Activated CD8-positive, alpha-beta memory T cell treated with anti-CD3 and anti-CD28 coated beads, Interleukin-2, amount 10 ng/mL, durations not matched to agents 7 days and 5 days (primary cell): ENCODE measurements around the gene SSX4. TPM values are rescaled to one million over a fixed set of nuclear protein-coding genes. Genes with fewer than 3 reads are reported as not detected.
"Not testable (repeated sequence)": the region's sequence is repeated elsewhere in the genome, so short reads cannot be mapped to it uniquely, and the experiment has no call there.

Source experiments
- ATAC-seq: fragments of 150-1000 bp; cut with Tn5 transposase; one replicate; pipeline ENCODE4 v1.10.0; 2021; ENCODE audit warnings: moderate library complexity
- CTCF ChIA-PET: fragments of 350-600 bp; sonication (Branson Sonifier 250); formaldehyde crosslinking; loops from one replicate; lab custom pipeline; 2021; ENCODE audit warnings: antibody characterized with exemption; lab: Charles Lee
- DNase-seq: peaks from one replicate; pipeline ENCODE4 v3.0.0-alpha.2; 2020
- H3K27ac Mint-ChIP-seq: one replicate; pipeline ENCODE4 v1.8.0; 2021; ENCODE audit warnings: mild to moderate bottlenecking, mixed read lengths
- H3K27me3 Mint-ChIP-seq: one replicate; pipeline ENCODE4 v1.8.0; 2021; ENCODE audit warnings: mixed read lengths
- H3K36me3 Mint-ChIP-seq: one replicate; pipeline ENCODE4 v1.8.0; 2021; ENCODE audit warnings: mild to moderate bottlenecking, mixed read lengths
- H3K4me1 Mint-ChIP-seq: one replicate; pipeline ENCODE4 v1.8.0; 2021; ENCODE audit warnings: mixed read lengths
- H3K4me3 Mint-ChIP-seq: one replicate; pipeline ENCODE4 v1.8.0; 2021; ENCODE audit warnings: mild to moderate bottlenecking, moderate library complexity, mixed read lengths
- H3K9me3 Mint-ChIP-seq: one replicate; pipeline ENCODE4 v1.8.0; 2022; ENCODE audit warnings: low read depth, mixed read lengths
- total RNA-seq, 2 experiments: library from RNA; stranded (reverse); gene quantifications; one replicate each; pipeline ENCODE4 v1.2.3, GENCODE V29; 2021

Gene SSX4
- total RNA-seq, 2 experiments from 2014 or later, result not detected

GRCh38 chrX:48433713-48434112 lies 50.4 kb downstream of the SSX4 start:
- H3K27me3 Mint-ChIP-seq, H3K4me3 Mint-ChIP-seq, H3K9me3 Mint-ChIP-seq, CTCF ChIA-PET, H3K4me1 Mint-ChIP-seq, ATAC-seq, H3K36me3 Mint-ChIP-seq, H3K27ac Mint-ChIP-seq: not testable (repeated sequence)
- DNase-seq, result peak; percentile 44

Other genes starting within 250 kb of the SSX4 start
- gene SSX5, start 186.7 kb upstream of the SSX4 start, total RNA-seq, result not detected
- not detected for gene SSX1, start 128.1 kb upstream of the SSX4 start, total RNA-seq
- not detected for gene SSX3, start 26.8 kb upstream of the SSX4 start, total RNA-seq
- gene SSX4B, start 28.4 kb downstream of the SSX4 start, total RNA-seq, result not detected
- 100 to 1,000 TPM in 1 of 2 experiments, 10 to 100 TPM in 1; 93.9 to 123 TPM for gene SLC38A5, start 86.7 kb downstream of the SSX4 start, total RNA-seq
- gene FTSJ1, start 92.7 kb downstream of the SSX4 start, total RNA-seq, result 10 to 100 TPM; 72.7 to 75.4 TPM
- 10 to 100 TPM; 22.4 to 25.7 TPM for gene PORCN, start 125.5 kb downstream of the SSX4 start, total RNA-seq
- gene EBP, start 138.3 kb downstream of the SSX4 start, total RNA-seq, result 100 to 1,000 TPM; 359 to 395 TPM
- 10 to 100 TPM; 23.2 to 26.3 TPM for gene TBC1D25, start 156.2 kb downstream of the SSX4 start, total RNA-seq
- 100 to 1,000 TPM; 149 to 183 TPM for gene RBM3, start 190.9 kb downstream of the SSX4 start, total RNA-seq
- gene WDR13, start 214.0 kb downstream of the SSX4 start, total RNA-seq, result 10 to 100 TPM; 32.6 to 42.9 TPM